DND-41 (cell line): ENCODE data around the gene AGA.

Experiments used
- ATAC-seq: fragments of 200-7000 bp; cut with Tn5 transposase; 3 replicates; pipeline ENCODE4 v1.9.1; 2021; ENCODE audit warnings: low read depth; ENCODE audit not compliant: insufficient read depth
- DNase-seq: peaks from one replicate; pipeline ENCODE4 v3.0.0-alpha.2; 2020
- H2AFZ ChIP-seq: 2 replicates; pipeline ENCODE4 v1.6.0; 2012; ENCODE audit warnings: low read depth, low read length
- H3K27ac ChIP-seq: 2 replicates; pipeline ENCODE4 v1.5.1; 2012; ENCODE audit warnings: low read length, inconsistent platforms
- H3K27me3 ChIP-seq: fragments of 200-600 bp; sonication (generic); 2 replicates; pipeline ENCODE4 v1.6.0; 2012; ENCODE audit warnings: low read length, mild to moderate bottlenecking, inconsistent platforms; ENCODE audit not compliant: insufficient read depth, poor library complexity
- H3K36me3 ChIP-seq: 2 replicates; pipeline ENCODE4 v1.5.1; 2012; ENCODE audit warnings: low read length, inconsistent platforms; ENCODE audit not compliant: insufficient read depth
- H3K4me1 ChIP-seq: 2 replicates; pipeline ENCODE4 v1.5.1; 2012; ENCODE audit warnings: mild to moderate bottlenecking, low read length; ENCODE audit not compliant: insufficient read depth
- H3K4me2 ChIP-seq: 2 replicates; pipeline ENCODE4 v1.6.0; 2012; ENCODE audit warnings: mild to moderate bottlenecking, moderate library complexity, low read length, inconsistent platforms; ENCODE audit not compliant: insufficient read depth
- H3K4me3 ChIP-seq, 2 experiments: fragments of 200-600 bp in 1 of 2; shearing (Covaris generic) in 1 of 2; 2 replicates each; pipeline ENCODE4 v1.5.1; 2012 to 2016; ENCODE audit warnings: inconsistent platforms in 2 of 2, low read length in 2 of 2, mild to moderate bottlenecking in 2 of 2, low read depth in 1 of 2, moderate library complexity in 1 of 2
- H3K79me2 ChIP-seq: 2 replicates; pipeline ENCODE4 v1.6.0; 2012; ENCODE audit warnings: low read length, inconsistent platforms; ENCODE audit not compliant: insufficient read depth
- H3K9ac ChIP-seq: 2 replicates; pipeline ENCODE4 v1.6.0; 2012; ENCODE audit warnings: low read depth, mild to moderate bottlenecking, inconsistent platforms, low read length, moderate library complexity
- H3K9me3 ChIP-seq: 2 replicates; pipeline ENCODE4 v1.5.1; 2012; ENCODE audit warnings: low read length, moderate library complexity, mild to moderate bottlenecking, inconsistent platforms; ENCODE audit not compliant: insufficient read depth, severe bottlenecking
- H4K20me1 ChIP-seq: 2 replicates; pipeline ENCODE4 v1.6.0; 2012; ENCODE audit warnings: low read length; ENCODE audit not compliant: insufficient read depth
- EZH2 ChIP-seq: IDR thresholded peaks from 3 replicates; pipeline ENCODE4 v1.6.1; 2012; ENCODE audit warnings: borderline replicate concordance, low read depth, mild to moderate bottlenecking, moderate library complexity, low read length, inconsistent platforms; ENCODE audit not compliant: severe bottlenecking
- TF ChIP-seq, protein P1 (sequence below): IDR thresholded peaks from 2 replicates; pipeline ENCODE4 v1.5.1; 2012; ENCODE audit warnings: borderline replicate concordance, low read length, moderate library complexity, mild to moderate bottlenecking; ENCODE audit not compliant: poor library complexity, severe bottlenecking; ENCODE audit errors: extremely low read depth

The AGA gene

GRCh38 chr4:177411996-177412395 lies 30.2 kb downstream of the AGA start:
- Histone ChIP-seq H3K9me3 (no peaks in the 10 kb centered on the region), H3K27ac (no peak overlapping the region), H2AFZ (no peak overlapping the region), H3K9ac (no peak overlapping the region), H3K4me1 (no peaks in the 10 kb centered on the region), H3K4me3 (no peak overlapping the region), H3K79me2 (no peaks in the 10 kb centered on the region), H4K20me1 (no peaks in the 10 kb centered on the region), H3K27me3 (no peaks in the 10 kb centered on the region), H3K4me2 (no peak overlapping the region), H3K36me3 (no peaks in the 10 kb centered on the region)
- DNase-seq, result no peak
- TF ChIP-seq EZH2, result no peak
- no peak for ATAC-seq

DNA sequence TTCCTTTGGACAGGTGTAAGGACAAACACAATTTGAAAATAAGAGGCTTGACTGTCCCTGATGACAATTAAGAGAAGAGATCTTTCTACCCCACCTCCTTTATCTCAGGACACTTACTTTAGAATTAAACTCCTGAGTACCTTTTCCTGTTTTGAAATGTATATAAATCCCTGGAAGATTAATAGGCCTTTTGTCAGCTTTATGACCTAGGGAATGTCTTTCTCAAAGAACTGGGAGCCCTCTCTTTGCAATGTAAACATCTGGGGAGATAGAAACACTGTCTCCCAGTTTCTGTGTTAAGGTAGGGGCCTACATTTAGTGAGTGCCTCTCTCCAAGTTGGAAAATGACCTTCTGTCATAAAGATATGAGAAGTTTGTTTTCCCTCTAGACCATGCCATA lies 31.7 kb downstream of the AGA start:
- Histone ChIP-seq H3K4me2 (no peak overlapping the region), H3K4me1 (no peaks in the 10 kb centered on the region), H3K27me3 (no peaks in the 10 kb centered on the region), H3K79me2 (no peaks in the 10 kb centered on the region), H2AFZ (no peak overlapping the region), H3K9ac (no peak overlapping the region), H3K27ac (no peak overlapping the region), H3K9me3 (no peaks in the 10 kb centered on the region), H4K20me1 (no peaks in the 10 kb centered on the region), H3K36me3 (no peaks in the 10 kb centered on the region), H3K4me3 (no peak overlapping the region)
- TF ChIP-seq EZH2, result no peak
- TF ChIP-seq, protein P1, sequence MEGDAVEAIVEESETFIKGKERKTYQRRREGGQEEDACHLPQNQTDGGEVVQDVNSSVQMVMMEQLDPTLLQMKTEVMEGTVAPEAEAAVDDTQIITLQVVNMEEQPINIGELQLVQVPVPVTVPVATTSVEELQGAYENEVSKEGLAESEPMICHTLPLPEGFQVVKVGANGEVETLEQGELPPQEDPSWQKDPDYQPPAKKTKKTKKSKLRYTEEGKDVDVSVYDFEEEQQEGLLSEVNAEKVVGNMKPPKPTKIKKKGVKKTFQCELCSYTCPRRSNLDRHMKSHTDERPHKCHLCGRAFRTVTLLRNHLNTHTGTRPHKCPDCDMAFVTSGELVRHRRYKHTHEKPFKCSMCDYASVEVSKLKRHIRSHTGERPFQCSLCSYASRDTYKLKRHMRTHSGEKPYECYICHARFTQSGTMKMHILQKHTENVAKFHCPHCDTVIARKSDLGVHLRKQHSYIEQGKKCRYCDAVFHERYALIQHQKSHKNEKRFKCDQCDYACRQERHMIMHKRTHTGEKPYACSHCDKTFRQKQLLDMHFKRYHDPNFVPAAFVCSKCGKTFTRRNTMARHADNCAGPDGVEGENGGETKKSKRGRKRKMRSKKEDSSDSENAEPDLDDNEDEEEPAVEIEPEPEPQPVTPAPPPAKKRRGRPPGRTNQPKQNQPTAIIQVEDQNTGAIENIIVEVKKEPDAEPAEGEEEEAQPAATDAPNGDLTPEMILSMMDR, result no peak
- ATAC-seq (no peak), DNase-seq (no peak)

DNA sequence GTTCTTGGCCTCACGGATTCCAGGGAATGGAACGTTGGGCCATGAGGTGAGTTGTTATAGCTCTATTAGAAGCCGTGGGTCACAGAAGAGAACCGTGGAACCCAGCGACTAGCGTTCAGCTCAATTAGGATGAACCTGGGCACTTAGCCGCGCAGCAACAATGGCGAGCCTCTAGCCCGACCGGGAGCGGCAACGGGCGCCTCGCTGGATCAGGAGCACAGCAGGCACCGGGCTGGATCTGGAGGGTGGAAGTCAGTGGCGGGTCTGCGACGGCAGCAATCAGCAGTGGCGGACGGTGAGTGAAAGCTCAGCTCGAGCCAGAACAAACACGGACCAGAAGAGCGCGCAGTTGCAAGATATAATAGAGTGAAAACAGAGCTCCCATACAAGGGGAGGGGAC lies 34.2 kb downstream of the AGA start:
- H4K20me1 ChIP-seq, result no peaks in the 10 kb centered on the region
- H3K9me3 ChIP-seq, result no peaks in the 10 kb centered on the region
- no peak overlapping the region for H3K27ac ChIP-seq
- ATAC-seq, result no peak
- TF ChIP-seq EZH2, result no peak
- TF ChIP-seq, protein P1, result no peak
- H2AFZ ChIP-seq, result no peak overlapping the region
- H3K4me2 ChIP-seq, result no peak overlapping the region
- no peaks in the 10 kb centered on the region for H3K79me2 ChIP-seq
- no peaks in the 10 kb centered on the region for H3K36me3 ChIP-seq
- H3K4me3 ChIP-seq, result no peak overlapping the region
- no peak overlapping the region for H3K9ac ChIP-seq
- DNase-seq, result no peak
- no peaks in the 10 kb centered on the region for H3K4me1 ChIP-seq
- H3K27me3 ChIP-seq, result no peaks in the 10 kb centered on the region

DNA sequence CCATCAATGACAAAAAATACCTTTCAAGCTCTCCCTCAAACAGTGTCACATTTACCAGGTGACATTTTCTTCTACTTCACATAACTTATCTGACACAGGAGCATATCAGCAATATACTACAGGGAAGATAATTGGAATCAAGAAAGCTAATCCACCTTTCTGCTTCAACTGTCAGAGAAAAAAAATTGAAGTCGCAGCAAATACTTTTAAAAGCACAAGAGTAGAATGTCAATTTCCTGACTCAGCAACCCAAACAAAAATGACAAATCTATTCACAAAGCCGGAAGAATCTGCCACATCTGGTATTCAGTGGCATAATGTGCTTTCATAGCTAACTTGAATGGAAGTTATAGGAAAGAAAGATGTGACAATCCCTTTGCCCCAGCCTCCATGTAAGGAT lies 36.7 kb downstream of the AGA start:
- Histone ChIP-seq H4K20me1 (no peaks in the 10 kb centered on the region), H3K36me3 (no peaks in the 10 kb centered on the region), H3K79me2 (no peaks in the 10 kb centered on the region), H3K9ac (no peak overlapping the region), H3K9me3 (no peaks in the 10 kb centered on the region), H3K4me2 (no peak overlapping the region), H3K4me1 (peaks cover 14% of the 10 kb centered on the region), H3K4me3 (no peak overlapping the region), H2AFZ (no peak overlapping the region), H3K27ac (no peak overlapping the region), H3K27me3 (no peaks in the 10 kb centered on the region)
- TF ChIP-seq, protein P1, result no peak
- TF ChIP-seq EZH2, result no peak
- DNase-seq (no peak), ATAC-seq (no peak)
